Activated effector memory CD4-positive, alpha-beta T cell treated with Interleukin-2 at 50 U/mL for 16 hours (primary cell): ENCODE data around the gene SORCS3.

ENCODE experiments used
- DNase-seq: peaks from one replicate; pipeline ENCODE4 v3.0.0-alpha.2; 2020

The SORCS3 gene

DNA sequence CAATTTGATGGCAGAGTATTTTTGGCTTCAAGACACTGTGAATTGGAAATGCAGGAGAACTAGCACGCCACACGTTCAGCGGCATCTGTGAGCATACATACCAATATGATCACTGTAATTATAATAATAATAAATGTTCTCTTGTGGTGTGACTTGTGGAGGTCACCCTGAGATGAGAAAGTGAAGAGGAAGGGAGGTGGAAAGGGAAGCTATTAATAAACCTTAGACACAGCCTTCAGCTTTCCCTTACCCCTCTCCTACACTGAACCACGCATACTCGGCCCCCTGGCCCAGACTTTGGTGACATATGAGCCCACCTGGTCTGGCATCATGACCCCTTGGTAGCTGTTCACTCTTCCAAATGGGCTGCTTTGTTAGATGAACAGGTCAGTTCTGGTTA is 139.1 kb downstream of the SORCS3 start:
- DNase-seq, result no peak

DNA sequence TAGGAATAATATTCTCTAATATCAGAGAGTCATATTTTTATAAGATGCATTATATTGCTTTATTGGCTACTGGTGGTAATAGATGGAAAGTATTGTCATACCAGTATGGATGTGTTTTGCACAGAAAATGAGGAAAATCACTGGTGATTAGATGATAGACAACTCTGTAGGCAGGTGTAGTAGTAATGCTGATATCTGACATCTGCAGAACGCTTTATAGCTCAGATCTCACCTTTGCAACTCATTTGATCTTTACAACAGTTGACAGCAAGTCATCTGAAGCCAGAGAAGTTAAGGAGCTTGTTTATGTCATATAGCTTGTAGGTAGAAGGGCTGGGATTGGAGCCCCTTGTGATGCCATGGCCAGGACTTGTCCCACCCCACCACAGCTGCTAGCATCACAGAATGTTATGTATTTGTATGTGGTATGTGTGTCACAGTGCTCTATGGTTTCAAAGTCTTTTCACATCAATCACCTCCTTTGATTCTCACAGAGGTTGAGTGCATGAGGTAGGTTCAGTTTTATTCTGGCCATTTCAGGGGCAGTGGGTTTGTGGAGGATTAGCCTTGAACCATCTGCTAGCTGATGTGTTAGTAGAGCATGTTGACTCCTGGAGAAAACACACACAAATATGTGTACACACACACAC is 140.0 kb downstream of the SORCS3 start:
- no peak for DNase-seq

DNA sequence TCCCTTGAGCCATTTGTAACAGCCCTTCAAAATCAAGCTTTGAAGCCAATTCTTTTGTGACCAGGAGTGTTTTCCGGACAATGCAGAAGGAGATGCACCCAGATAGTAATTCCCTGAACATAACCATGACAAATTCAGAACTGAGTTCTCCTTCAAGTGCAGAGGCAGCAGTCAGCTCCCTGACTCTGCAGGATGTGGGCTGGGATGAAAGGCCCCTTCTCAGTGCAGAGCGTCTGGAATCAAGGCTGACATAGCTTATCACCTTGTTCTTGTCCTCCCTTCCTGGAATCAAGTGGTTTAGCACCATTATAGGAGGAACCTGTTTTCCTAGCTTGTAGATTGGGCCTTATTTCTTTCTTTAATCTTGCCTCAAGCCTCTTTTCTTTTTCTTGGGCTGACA is 143.4 kb downstream of the SORCS3 start:
- no peak for DNase-seq

GRCh38 chr10:104791471-104791870 is 150.4 kb downstream of the SORCS3 start:
- DNase-seq, result no peak

- DNase-seq, result no peak
Observed at GRCh38 chr10:104795411-104795810, 154.3 kb downstream of the SORCS3 start.

DNA sequence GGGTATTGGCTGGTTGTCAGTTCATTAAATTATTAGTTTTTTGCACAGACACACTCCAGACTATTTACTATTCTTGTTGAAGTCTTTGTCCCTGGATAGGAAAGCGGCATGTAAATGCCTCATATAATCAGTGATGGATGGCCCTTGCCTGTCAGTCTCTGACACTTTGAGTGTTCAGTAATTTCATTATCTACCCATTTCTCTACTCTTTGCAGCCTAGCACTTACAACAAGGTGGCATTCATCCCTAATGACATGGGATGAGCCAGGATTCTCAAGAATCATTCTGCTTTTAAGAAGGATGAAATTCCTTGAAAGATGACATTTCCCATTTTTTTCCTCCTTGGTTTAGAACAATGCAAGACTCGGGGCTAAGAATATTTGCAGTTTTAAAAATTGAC is 155.7 kb downstream of the SORCS3 start:
- no peak for DNase-seq

- no peak for DNase-seq
Observed at GRCh38 chr10:104802941-104803340, 161.9 kb downstream of the SORCS3 start.

DNA sequence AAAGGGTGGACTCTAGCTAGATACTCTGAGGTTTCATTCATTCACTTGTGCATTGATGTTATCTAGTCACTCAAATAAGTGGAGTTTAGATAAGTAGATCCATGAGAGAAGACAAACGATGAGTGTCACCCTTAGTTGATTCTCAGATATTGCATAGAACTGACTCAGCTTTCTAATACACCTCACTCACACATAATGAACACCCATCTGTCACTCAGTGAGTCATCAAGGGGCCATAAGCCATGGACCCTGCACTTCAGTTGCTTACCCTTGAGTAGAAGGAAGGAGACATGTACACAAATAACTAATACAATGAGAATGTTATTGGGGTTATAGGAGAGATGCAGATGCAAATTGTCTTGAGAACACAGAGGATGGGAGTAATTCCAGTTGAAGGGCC is 163.8 kb downstream of the SORCS3 start:
- no peak for DNase-seq

GRCh38 chr10:104806801-104807200 is 165.7 kb downstream of the SORCS3 start:
- DNase-seq, result no peak

- DNase-seq, result no peak
Observed at GRCh38 chr10:104807581-104808310, 166.7 kb downstream of the SORCS3 start.

DNA sequence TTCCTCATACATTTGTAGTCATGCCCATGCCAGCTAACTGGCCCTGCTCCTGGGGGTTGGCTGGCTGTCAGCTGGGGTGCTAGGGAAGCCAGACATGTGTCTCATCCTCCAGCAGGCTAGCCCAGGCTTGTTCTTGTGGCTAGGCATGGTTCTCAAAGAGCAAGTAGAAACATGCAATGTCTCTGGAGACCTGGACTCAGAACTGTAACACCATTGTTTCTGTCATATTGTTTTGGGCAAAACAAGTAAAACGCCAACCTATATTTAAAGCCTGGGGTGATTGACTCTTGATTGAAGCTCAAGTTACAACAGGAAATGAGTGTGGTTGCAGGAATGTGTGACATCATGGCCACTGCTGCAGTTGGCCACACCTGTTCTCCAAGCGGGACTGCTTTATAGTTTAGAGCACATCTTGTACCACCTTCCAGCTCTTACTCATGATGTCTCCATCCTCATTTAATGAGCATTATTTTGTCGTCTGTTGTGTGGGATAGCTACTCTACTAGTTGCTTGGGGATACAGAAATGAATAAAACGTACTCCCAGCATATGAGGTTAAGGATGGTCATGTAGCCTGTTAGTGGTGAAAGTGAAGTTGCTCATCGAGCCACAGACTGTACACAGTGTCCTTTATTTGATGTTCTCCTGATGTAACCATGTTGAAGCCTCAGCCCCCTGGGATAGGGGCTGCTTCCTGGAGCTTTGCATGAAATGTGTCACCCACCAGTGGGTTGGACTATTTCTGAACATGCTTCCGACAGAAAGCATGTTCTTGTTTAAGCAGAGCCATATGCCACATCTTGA is 168.4 kb downstream of the SORCS3 start:
- DNase-seq, result no peak

- DNase-seq, result no peak
Observed at GRCh38 chr10:104811166-104811565, 170.1 kb downstream of the SORCS3 start.

DNA sequence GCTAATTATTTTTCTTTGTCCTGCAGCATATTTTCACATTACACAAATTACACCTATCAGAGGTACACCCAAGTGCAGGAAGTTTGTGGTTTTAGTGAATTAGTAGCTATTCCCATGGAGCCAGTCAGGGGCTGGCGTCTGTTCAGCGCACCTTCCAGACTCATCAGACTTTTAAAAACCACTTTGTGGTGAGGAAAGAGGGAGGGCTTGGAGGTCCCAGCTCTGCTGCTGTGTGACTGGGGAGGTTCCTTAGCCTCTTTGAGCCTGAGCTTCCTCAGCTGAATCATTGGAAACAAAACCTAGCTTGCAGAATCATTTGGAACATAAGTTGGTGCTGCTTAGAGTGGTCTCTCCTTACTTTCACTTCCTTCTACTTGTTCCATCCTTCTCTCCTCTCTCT is 175.4 kb downstream of the SORCS3 start:
- DNase-seq, result no peak

DNA sequence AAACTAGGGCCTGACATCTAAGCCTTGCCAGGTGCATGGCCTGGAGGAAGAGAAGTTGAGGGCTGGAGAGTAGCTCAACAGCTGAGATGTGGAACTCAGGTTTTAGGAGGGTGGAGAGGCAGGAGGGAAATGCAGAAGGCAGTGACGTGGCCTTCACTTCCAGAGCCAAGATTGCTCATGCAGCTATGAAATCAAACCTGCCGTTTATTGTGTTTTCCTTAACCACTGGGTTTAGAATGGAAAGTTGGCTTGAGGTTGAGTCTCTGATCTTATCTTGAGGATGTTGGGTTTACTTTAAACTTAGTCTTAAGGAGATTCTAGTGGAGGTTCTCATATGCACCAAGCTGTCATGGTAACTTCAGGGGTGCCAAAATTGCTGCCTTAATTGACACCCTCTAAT is 178.6 kb downstream of the SORCS3 start:
- no peak for DNase-seq

GRCh38 chr10:104822088-104822487 is 181.0 kb downstream of the SORCS3 start:
- no peak for DNase-seq

DNA sequence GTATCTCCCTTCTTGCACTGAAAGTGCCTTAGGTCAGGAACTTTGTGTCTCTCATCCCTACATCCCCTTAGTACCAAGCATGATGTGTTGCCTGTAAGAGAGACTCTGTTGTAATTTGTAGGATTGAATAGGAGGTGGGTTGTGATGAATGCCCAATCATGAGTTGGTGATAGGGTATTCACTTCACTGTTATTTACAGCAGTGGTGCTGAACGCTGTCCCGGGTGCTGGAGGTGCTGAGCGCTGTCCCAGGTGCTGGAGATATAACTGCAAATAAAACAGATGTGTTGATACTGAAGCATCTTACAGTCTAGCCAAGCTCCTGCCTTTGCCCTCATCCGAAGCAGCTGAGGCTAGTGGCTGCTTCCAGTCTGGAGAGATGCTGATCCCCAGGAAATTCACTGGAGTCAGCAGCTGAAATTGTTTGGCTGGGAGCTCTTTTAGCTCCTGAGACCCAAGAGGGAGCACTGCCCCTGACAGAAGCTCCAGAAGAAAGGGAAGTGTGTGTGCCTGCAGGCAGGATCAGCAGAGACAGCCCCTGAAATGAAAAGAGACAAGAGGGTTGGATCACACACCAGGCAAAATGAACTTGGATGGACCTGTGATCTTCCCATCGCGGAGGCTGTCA is 183.4 kb downstream of the SORCS3 start:
- DNase-seq, result no peak

- DNase-seq, result no peak
Observed at GRCh38 chr10:104831272-104831671, 190.2 kb downstream of the SORCS3 start.

- no peak for DNase-seq
Observed at GRCh38 chr10:104834580-104834979, 193.5 kb downstream of the SORCS3 start.

- no peak for DNase-seq
Observed at GRCh38 chr10:104835422-104835821, 194.3 kb downstream of the SORCS3 start.

DNA sequence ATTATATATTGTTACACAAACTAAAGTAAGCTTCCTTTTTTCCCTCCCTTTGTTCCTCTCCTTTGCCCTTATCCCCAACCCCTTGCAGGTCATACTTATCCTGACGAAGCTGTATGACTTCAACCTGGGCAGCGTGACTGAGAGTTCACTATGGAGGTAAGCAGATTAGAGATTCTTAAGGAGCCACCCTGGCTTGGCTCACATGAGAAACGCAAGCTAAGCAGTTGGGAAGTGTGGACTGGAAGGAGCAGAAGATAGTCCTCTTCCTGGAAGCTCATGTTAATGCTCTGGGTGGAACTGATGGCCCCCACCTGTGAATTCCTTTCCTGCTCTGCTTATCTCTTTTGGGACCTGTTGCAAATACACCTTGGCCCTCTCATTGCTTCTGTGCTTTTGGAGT is 201.6 kb downstream of the SORCS3 start:
- DNase-seq, result no peak

- DNase-seq, result no peak
Observed at GRCh38 chr10:104844073-104844472, 203.0 kb downstream of the SORCS3 start.

GRCh38 chr10:104850023-104850422 is 208.9 kb downstream of the SORCS3 start:
- DNase-seq, result no peak

DNA sequence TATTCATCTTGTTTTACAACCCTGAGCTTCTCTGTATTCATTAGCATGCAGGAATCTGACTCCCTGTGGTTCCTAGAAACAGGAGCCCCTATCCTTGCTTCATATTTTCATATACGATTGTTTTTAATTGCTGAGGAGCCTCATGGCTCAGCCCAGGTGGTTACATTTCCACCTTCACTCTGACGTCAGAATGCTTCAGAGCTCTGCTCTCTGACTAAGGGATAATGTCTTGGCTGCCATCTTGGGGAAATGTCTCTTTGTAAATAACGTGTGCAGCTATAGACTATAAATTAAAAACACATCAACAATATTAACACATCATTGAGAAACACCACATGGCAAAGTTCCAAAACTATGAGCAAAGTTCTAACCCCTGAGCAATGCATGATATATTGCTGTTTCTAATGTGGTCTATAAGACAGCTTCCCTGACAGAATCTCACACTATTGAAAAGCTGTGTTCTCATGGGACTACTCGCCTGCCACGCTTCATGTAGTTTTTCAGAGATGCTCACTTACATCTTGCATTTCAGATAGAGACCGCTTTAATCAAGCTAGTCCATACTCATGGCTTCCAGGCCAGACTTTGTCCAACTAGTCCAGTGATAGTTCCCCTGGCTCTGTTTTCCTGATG is 227.0 kb downstream of the SORCS3 start:
- no peak for DNase-seq
